ENCODE measurements around the gene SPAG7.
A peak's percentile ranks its signal among the peaks of the same experiment; 100 is the strongest.

- TF ChIP-seq POLR2A (IDR thresholded peaks at IDR 0.05), result peak; percentile 23
- peak in 2 of 3 experiments; percentile 5 to 18 for TF ChIP-seq CTCF (IDR thresholded peaks at IDR 0.05)
Measured at GRCh38 chr17:4967539-4968485, at the start of gene SPAG7.
